Panc1 (cell line): ENCODE measurements around the gene TMEM212. TPM values are rescaled to one million over a fixed set of nuclear protein-coding genes. Genes with fewer than 3 reads are reported as not detected.

ENCODE experiments used
- ATAC-seq: fragments of 200-7000 bp; cut with Tn5 transposase; 2 replicates; pipeline ENCODE4 v1.9.1; 2020; ENCODE audit warnings: mild to moderate bottlenecking, moderate library complexity
- BruUV-seq: library from RNA; stranded (reverse); fragments of 400-500 nt; replicated peaks from 2 replicates; lab custom pipeline; 2021; lab: Mats Ljungman, UMichigan
- CTCF ChIA-PET: fragments of 300-600 bp; sonication (Branson Sonifier 250); formaldehyde crosslinking; loops from one replicate; lab custom pipeline; 2022; ENCODE audit warnings: antibody characterized with exemption; lab: Charles Lee
- POLR2A ChIA-PET: fragments of 300-600 bp; sonication (Branson Sonifier 250); formaldehyde crosslinking; loops from one replicate; lab custom pipeline; 2022; ENCODE audit warnings: antibody characterized with exemption; lab: Charles Lee
- DNase-seq: peaks from one replicate; pipeline ENCODE4 v3.0.0-alpha.2; 2010; ENCODE audit warnings: low read depth, low spot score
- H3K27ac ChIP-seq: 2 replicates; pipeline ENCODE4 v1.5.1; 2011; ENCODE audit warnings: mild to moderate bottlenecking, low read length, inconsistent platforms
- H3K27me3 ChIP-seq: fragments of 200-500 bp; sonication (Bioruptor generic); 2 replicates; pipeline ENCODE4 v1.6.0; 2014; ENCODE audit warnings: low read length, inconsistent platforms; ENCODE audit not compliant: control insufficient read depth, insufficient read depth
- H3K36me3 ChIP-seq: fragments of 200-500 bp; sonication (Bioruptor generic); 2 replicates; pipeline ENCODE4 v1.5.1; 2014; ENCODE audit warnings: inconsistent platforms, mild to moderate bottlenecking, low read length, moderate library complexity; ENCODE audit not compliant: control insufficient read depth, insufficient read depth
- H3K4me1 ChIP-seq: 2 replicates; pipeline ENCODE4 v1.5.1; 2011; ENCODE audit warnings: inconsistent platforms, mild to moderate bottlenecking, low read length, moderate library complexity; ENCODE audit not compliant: control insufficient read depth, insufficient read depth
- H3K4me3 ChIP-seq, 2 experiments: 2 replicates each; pipeline ENCODE4 v1.5.1; 2011 to 2012; ENCODE audit warnings: low read depth in 2 of 2, low read length in 2 of 2, mild to moderate bottlenecking in 2 of 2, inconsistent platforms in 1 of 2, moderate library complexity in 1 of 2
- H3K9me3 ChIP-seq: fragments of 200-500 bp; sonication (Bioruptor generic); 2 replicates; pipeline ENCODE4 v1.5.1; 2014; ENCODE audit warnings: low read depth, mild to moderate bottlenecking, inconsistent platforms, low read length, moderate library complexity; ENCODE audit not compliant: control insufficient read depth, insufficient read depth
- CTCF ChIP-seq: fragments of 450-650 bp; IDR thresholded peaks from 2 replicates; pipeline ENCODE4 v1.5.1; 2017; ENCODE audit warnings: mild to moderate bottlenecking
- POLR2AphosphoS5 ChIP-seq: IDR thresholded peaks from 2 replicates; pipeline ENCODE4 v1.6.1; 2012; ENCODE audit warnings: mild to moderate bottlenecking, low read depth, low read length, moderate library complexity
- REST ChIP-seq, 2 experiments: IDR thresholded peaks; 2 replicates each; pipeline ENCODE4 v1.6.1; 2011 to 2012; ENCODE audit warnings: low read depth in 2 of 2, control low read depth in 1 of 2, low read length in 1 of 2, mild to moderate bottlenecking in 1 of 2, moderate library complexity in 1 of 2; ENCODE audit not compliant: insufficient read depth in 1 of 2
- SIN3A ChIP-seq: IDR thresholded peaks from 2 replicates; pipeline ENCODE4 v1.6.1; 2012; ENCODE audit warnings: low read depth, mild to moderate bottlenecking, low read length, moderate library complexity, borderline replicate concordance; ENCODE audit not compliant: insufficient read depth
- TCF7L2 ChIP-seq: IDR thresholded peaks from 2 replicates; pipeline ENCODE4 v1.6.1; 2011; ENCODE audit warnings: mild to moderate bottlenecking, low read depth, low read length, inconsistent platforms
- in situ Hi-C: cut with HindIII; loops from 2 replicates; pipeline ENCODE4 v1.10.0; 2016; ENCODE audit warnings: low sequenced_read_pairs, low pct_unique_long_range_greater_than_20kb
- intact Hi-C: fragments of 100-400 bp; cut with micrococcal nuclease; formaldehyde crosslinking; loops from one replicate; pipeline ENCODE4 v1.10.0; 2022; ENCODE audit not compliant: unreplicated experiment
- total RNA-seq: library from RNA; stranded (reverse); gene quantifications from one replicate; pipeline ENCODE4 v1.2.1, GENCODE V29; 2021; ENCODE audit not compliant: unreplicated experiment

The TMEM212 gene
- total RNA-seq, 1 experiment from 2014 or later: not detected

GRCh38 chr3:171890398-171890797 is 47.2 kb downstream of the TMEM212 start:
- CTCF ChIA-PET: no interaction called here
- no peak for ATAC-seq

GRCh38 chr3:171892457-171892856 is 49.3 kb downstream of the TMEM212 start:
- no peak overlapping the region for H3K4me3 ChIP-seq
- no peaks in the 10 kb centered on the region for H3K36me3 ChIP-seq
- intact Hi-C loops: no loop called here
- in situ Hi-C loops: no loop called here
- no peak for ATAC-seq
- no peak for TF ChIP-seq SIN3A
- TF ChIP-seq TCF7L2: no peak
- TF ChIP-seq POLR2AphosphoS5: no peak
- no peak for TF ChIP-seq CTCF
- TF ChIP-seq REST (IDR thresholded peaks at IDR 0.05; ENCODE audit: insufficient read depth in 1 of 2, low read depth in 2 of 2, low read length in 1 of 2): no peak
- no peak overlapping the region for H3K27ac ChIP-seq
- DNase-seq: no peak
- no TSS peak for BruUV-seq
- ChIA-PET CTCF (no interaction called here), POLR2A (no interaction called here)
- H3K9me3 ChIP-seq: no peaks in the 10 kb centered on the region
- no peaks in the 10 kb centered on the region for H3K4me1 ChIP-seq
- peaks cover 14% of the 10 kb centered on the region; the same call in 1 of the 2 replicates for H3K27me3 ChIP-seq

More at GRCh38 chr3:171890398-171890797, 47.2 kb downstream of the TMEM212 start:
- Histone ChIP-seq H3K9me3 (no peaks in the 10 kb centered on the region), H3K36me3 (no peaks in the 10 kb centered on the region), H3K27me3 (peaks cover 14% of the 10 kb centered on the region; the same call in 1 of the 2 replicates), H3K4me3 (no peak overlapping the region), H3K27ac (no peak overlapping the region), H3K4me1 (no peaks in the 10 kb centered on the region)
- DNase-seq: no peak
- in situ Hi-C loops: no loop called here
- TF ChIP-seq TCF7L2 (no peak), POLR2AphosphoS5 (no peak), CTCF (no peak), REST (IDR thresholded peaks at IDR 0.05; ENCODE audit: insufficient read depth in 1 of 2, low read depth in 2 of 2, low read length in 1 of 2) (no peak), SIN3A (no peak)
- BruUV-seq: no TSS peak
- POLR2A ChIA-PET: interaction anchor here (0.6 kb wide), 1 partner anchor 59 kb away, joined by 8 read pairs; no protein-coding TSS in a partner anchor
- intact Hi-C loops: no loop called here
